Prostate gland (tissue), 2 donors: ENCODE data around the gene ITGB5.

Experiments
- CTCF ChIP-seq, 4 experiments: fragments of 200-600 bp in 2 of 4; fragments of 450-650 bp in 2 of 4; sonication (generic) in 2 of 4; IDR thresholded peaks; 1 replicate in 3 of 4; 2 replicates in 1 of 4; pipeline ENCODE4 v1.5.1; 2016 to 2019; ENCODE audit warnings: antibody characterized with exemption in 4 of 4, mild to moderate bottlenecking in 2 of 4, moderate library complexity in 2 of 4
- POLR2A ChIP-seq: fragments of 450-650 bp; IDR thresholded peaks from one replicate; pipeline ENCODE4 v1.6.1; 2016; ENCODE audit warnings: antibody characterized with exemption, mild to moderate bottlenecking
- POLR2AphosphoS5 ChIP-seq: sonication (generic); formaldehyde crosslinking; IDR thresholded peaks from one replicate; pipeline ENCODE4 v1.6.1; 2017; ENCODE audit warnings: antibody characterized with exemption

GRCh38 chr3:124774327-124774718, 112.8 kb downstream of the ITGB5 start:
- TF ChIP-seq POLR2AphosphoS5 (peak; percentile 13), CTCF (IDR thresholded peaks at IDR 0.05) (no peak), POLR2A (no peak)
